ENCODE measurements around the gene FAM241A.
"Not testable (repeated sequence)": the region's sequence is repeated elsewhere in the genome, so short reads cannot be mapped to it uniquely, and the experiment has no call there.

FAM241A gene

DNA sequence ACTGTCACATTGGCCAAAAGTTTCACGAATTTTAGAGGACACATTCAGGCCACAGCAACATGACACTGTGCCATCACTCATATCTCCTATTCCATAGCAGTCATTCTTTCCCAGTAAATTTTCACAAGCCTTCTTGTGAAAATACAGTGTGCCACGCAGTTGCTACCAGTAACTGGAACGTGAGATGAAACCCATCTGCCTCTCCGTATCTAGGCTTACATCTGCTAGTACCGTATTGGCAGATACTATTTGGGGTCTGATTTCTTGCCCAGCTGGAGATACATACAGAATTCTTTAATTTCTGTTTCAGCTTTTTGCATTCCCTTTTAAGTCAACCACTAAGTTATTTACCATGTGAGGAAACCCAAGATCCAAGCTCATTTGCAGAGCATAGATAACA is 8.7 kb upstream of the FAM241A start:
- in situ Hi-C loops (cut with MboI; ENCODE audit: low sequenced_read_pairs): no loop called here

DNA sequence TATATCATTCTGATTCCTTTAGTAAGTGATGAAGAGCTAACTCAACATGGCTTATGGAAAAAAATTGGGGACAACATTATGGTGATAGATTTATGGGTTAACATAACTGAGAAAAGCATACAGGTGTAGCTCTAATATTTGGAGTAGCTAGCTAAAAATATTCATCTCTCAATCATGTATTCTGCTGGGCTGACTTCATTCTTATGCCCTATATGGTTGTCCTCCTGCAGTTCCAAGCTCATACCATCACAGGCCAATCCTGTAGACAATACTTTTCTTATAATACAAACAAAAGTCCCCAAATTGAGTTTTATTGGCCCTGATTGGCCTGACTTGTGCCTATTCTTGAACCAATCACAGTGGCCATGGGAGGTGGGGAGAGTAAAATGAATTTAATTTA is 6.7 kb upstream of the FAM241A start:
- in situ Hi-C loops (cut with MboI; ENCODE audit: low sequenced_read_pairs): no loop called here

DNA sequence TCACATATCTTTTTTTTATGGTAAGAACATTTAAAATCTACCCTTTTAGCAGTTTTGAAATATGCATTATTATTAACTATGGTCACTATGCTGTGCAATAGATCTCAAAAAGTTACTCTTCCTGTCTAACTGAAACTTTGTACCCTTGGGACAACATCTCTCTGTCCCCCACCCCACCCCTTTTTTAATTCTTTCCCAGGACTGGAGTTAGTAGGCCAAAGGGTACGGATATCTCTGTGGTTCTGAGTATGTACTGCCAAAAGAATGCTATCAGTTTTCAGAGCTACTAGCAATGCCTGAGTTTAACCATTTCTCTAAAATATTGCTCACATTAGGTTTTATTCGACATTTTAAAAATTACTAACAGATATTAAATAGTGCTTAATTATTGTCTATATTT is 4.7 kb upstream of the FAM241A start:
- in situ Hi-C loops (cut with MboI; ENCODE audit: low sequenced_read_pairs): no loop called here

DNA sequence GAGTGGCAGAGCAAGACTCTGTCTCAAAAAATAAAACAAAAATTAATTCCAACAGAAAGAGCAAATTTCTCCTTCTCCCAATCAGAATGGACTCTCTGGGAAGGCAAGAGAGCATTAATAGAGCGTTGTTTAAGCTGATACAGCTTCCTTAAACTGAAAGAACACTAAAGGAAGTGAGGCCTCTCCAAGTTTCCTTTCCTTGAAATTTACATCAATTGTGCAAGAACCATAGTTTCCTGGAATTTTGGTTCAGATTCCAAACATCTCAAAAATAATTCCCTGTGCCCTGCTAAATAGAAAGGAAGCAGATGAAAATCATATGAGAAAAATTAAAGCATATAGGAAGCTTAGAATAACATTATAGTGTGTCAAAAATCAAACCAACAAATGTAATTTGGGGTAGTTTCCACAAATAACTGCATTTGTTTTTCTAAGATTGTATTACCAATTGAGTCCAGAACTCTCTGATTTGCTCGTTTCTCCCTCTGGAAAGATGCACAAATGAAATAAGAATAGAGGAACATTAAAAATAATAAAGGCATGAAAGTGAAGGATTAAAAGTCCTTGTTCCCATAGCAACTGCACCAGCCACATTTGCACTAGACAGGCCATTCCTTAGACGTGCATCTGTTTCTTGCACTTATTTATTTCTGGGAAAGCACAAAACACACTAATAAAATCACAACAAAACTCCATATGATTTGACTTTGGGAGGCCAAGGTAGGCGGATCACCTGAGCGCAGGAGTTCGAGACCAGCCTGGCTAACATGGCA is 3.7 kb upstream of the FAM241A start:
- in situ Hi-C loops (cut with MboI; ENCODE audit: low sequenced_read_pairs): no loop called here

DNA sequence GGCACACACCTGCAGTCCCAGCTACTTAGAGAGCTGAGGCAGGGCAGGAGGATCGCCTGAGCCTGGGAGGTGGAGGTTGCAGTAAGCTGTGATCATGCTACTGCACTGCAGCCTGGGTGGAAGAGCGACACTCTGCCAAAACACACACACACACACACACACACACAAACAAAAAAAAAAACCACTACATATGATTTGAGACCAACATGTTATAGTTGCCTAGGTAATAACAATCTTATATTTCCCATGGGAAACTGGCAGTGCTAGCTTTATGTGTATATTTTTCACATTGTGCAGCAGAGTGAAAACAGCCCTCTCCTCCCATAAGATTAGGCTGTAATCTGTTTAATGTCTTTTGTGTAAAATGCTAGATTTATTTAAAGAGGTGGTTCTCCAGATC is 3.1 kb upstream of the FAM241A start:
- in situ Hi-C loops (cut with MboI; ENCODE audit: low sequenced_read_pairs): no loop called here

DNA sequence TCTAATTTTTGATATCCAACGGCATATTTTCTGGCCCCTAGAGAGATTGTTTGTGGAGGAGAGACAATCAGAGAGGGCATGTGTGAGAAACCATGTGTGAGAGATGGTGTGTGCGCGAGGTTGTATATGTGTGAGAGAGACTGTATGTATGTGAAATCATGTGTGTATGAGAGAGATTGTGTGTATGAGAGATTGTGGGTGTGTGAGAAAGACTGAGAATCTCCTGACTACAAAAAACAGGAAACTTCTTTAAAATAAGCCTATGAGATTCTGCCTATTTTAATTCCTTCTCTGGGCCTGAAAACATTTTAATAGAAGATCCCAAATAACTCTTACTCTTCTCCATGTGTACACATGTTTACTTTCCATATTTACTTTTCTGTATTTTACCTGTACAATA is 1.5 kb upstream of the FAM241A start:
- in situ Hi-C loops (cut with MboI; ENCODE audit: low sequenced_read_pairs): no loop called here

DNA sequence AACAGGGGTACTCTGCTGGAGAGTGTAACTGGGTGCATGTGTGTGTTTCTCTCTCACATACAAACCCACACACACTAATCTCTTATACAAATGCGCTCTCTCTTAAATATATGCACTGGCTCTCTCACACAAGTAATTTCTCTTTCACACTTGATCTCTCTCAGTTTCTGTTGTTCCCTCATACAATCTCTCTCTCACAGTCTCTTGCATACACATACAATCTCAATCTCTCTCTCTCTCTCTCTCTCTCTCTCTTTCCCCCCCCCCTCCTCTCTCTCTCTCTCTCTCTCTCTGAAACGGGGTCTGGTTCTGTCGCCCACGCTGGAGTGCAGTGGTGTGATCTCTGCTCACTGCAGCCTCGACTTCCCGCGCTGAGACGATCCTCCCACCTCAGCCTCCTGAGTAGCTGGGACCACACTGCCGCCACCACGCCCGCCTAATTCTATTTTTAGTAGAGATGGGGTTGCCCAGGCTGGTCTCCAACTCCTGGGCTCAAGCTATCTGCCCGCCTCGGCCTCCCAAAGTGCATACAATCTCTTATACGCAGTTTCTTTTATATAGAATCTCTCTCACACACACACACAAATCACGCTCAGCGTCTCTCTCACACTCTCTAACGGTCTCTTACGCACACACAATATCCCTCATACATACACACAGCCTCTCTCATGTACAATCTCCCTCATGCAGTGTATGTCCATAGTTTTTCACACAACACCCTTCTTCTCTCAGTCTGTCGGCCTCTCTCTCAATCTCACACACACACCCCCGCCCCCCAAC is 518 bp upstream of the FAM241A start:
- in situ Hi-C loops (cut with MboI; ENCODE audit: low sequenced_read_pairs): no loop called here

DNA sequence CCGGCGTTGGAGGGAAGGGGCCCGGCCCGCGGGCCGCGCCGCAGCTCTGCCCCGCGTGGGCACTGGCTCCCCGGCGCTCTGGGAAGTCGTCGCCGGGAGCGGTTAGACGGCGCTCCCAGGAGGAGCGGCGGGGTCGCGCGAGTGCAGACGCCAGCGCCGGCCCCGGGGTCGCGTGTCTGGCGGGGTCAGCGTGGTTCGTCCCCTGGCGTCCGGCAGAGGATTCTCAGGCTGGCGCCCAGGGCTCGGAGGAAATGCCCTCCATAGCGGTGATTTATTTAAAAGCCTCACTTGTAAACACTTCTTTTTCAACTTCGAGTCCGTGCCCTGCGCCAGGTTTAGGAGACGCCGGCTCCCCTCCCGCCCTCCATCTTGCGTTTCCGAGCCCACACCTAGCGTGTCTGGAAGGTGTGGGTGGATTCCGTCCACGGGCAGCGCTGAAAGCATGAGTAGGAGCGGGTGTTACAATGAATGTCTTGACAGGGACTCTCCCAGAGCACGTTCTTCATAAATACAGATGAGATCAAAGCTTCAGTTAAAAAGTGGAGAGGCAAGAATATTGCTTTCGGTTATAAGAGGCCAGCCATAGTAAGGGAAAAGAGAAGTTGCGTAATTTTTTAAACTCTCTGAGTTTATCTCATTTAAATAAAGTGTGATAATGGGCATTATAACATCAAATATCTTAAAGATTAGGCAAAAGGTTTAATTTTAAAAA is 692 bp downstream of the FAM241A start:
- in situ Hi-C loops (cut with MboI; ENCODE audit: low sequenced_read_pairs): no loop called here

DNA sequence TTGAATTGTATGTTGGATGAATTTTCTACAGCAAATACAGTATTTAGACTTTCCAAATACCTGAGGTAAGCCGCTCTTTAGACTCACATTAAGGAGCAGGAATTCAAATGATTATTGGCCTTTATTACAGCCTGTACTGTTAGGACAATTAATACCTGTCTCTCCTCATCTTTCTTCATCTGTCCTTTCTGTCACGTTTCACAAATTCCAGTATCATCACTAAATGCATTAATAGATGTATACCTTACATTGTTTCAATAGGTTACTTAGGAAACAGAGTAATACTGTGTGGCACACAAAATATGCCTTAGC is 1.2 kb downstream of the FAM241A start:
- in situ Hi-C loops (cut with MboI; ENCODE audit: low sequenced_read_pairs): no loop called here

DNA sequence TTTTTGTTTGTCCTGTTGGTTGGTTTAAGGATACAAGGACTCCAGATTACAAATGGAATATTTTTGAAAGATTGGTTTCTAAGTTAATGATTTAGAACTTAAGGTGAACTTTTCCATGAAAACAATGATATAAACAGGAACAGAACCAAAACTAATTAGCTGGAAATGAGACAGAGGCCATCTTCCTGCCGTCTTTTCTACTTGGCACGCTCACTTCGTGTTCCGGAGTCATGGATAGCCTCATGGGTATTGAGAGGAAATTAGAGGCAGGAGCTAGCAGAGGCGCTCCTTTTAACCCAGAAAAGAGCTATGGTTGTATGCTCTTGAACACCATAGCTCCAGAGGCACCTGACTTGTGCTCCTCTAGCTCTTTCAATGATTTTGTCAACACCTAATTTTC is 2.4 kb downstream of the FAM241A start:
- in situ Hi-C loops (cut with MboI; ENCODE audit: low sequenced_read_pairs): no loop called here

DNA sequence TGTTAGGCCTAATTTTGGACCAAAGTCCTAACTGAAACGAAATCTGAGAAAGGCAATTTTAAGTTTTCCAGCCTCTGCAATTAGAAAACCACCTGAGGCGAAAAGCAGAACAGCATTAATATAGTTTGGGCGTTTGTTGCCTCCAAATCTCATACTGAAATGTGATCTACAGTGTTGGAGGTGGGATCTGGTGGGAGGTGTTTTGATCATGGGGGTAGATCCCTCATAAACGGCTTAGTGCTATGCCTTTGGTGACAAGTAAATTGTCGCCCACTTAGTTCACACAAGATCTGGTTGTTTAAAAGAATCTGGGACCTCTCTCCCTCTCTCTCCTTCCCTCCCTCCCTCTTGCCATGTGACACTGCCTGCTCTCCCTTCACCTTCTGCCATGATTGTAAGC is 5.7 kb downstream of the FAM241A start:
- in situ Hi-C loops (cut with MboI; ENCODE audit: low sequenced_read_pairs): no loop called here

DNA sequence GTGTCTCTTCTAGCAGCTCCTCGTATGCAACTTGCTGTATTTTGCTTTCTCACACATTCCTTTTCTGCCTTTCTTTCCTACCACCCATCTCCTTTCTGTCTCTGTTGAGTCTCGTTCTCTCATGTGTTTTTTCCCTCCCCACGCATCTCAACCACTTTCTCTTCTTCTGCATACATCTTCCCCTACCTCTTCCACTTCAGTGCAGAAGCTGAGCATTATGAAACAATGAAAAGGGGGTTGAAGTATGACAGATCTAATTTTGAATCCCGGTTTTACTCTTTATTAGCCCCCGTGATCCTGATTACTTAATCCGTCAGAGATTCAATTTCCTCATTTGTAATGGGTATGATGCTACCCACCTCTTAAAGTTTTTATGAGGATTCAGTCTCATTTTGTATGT is 7.3 kb downstream of the FAM241A start:
- in situ Hi-C loops (cut with MboI; ENCODE audit: low sequenced_read_pairs): no loop called here

DNA sequence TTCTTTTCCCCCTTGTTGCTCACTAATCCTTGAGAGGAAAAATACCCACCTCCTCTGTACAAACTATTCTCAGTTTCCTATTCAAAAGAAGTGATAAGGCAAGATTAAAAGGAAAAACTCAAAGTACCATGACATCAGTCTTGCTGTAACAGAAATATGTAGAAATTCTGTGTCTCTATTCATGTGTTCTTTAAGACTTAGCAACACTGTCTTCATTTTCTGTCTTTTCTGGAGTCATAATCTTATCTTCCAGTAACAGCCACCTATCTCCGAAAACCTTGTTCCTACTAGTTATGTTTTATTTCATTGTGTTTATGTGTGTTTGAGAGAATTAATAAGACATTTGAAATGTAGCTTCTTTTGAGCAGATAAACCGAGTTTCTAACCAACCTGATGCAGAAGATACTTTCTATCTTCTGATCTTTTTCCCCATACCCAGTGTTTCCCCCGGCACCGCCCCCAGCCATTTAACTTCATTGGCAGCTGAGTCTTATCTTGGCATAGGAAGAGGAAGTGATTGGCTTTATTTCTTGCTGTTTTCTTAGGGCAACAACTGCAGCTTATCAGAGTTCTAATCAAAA is 8.0 kb downstream of the FAM241A start:
- in situ Hi-C loops (cut with MboI; ENCODE audit: low sequenced_read_pairs): no loop called here

DNA sequence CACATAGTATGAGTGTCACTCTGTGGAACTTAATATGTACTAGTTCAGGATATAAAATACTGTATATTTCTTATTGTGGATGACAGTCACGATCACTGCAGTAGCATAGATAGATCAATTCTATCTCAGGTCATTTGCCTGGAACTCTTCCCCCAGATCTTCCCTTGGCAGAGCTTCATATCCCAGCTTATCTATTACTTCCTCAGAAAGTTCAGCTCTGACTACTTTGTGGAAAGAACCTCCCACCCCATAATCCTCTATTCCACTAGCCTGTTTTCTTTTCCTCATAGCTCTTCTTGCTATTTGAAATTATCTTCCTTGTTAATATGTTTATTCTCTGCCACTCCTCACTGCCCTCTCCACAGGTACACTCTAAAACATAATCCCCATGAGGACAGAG is 10.9 kb downstream of the FAM241A start:
- in situ Hi-C loops (cut with MboI; ENCODE audit: low sequenced_read_pairs): no loop called here

DNA sequence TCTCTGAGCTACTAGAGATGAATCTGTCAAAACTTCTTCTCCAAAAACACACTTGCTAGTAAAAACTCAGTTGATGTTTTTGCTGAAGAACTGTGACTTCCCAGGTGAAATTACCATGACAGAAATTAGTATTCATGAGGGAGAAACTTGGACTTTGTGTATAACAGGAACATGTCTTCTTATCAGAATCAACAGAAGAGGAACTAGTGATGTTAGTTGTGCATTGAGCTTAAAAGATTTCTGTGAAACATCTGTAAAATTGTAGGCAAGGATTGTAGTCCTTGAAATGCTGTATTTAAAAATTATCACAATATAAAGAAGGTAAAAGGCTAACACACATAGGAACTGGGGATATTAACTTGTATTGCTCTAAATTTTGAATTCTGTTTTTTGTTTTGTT is 11.3 kb downstream of the FAM241A start:
- in situ Hi-C loops (cut with MboI; ENCODE audit: low sequenced_read_pairs): no loop called here

DNA sequence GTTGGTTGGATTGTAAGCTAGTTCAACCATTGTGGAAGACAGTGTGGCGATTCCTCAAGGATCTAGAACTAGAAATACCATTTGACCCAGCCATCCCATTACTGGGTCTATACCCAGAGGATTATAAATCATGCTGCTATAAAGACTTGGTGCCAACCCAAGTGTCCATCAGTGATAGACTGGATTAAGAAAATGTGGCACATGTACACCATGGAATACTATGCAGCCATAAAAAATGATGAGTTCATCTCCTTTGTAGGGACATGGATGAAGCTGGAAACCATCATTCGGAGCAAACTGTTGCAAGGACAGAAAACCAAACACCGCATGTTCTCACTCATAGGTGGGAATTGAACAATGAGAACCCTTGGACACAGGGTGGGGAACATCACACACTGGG is 18.5 kb downstream of the FAM241A start:
- in situ Hi-C loops (cut with MboI; ENCODE audit: low sequenced_read_pairs): not testable (repeated sequence)

DNA sequence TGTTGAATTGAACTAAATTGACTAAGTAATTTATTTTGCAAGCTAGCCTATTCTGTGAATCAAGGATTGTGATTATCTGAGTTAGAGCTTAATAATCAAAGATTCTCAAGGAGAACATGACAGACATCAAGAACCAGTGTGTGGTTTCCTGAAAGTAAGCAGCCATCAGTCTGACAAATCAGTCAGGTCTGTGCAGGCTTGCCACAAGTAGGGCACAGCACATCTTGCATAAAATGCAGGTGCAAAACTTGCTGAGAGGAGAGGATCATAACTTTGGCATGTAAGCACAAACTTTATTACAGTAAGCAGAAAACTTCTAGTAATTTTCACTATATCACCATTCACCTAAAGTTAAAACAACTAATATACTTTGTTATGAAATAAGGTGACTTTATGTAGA is 22.5 kb downstream of the FAM241A start:
- in situ Hi-C loops (cut with MboI; ENCODE audit: low sequenced_read_pairs): no loop called here

DNA sequence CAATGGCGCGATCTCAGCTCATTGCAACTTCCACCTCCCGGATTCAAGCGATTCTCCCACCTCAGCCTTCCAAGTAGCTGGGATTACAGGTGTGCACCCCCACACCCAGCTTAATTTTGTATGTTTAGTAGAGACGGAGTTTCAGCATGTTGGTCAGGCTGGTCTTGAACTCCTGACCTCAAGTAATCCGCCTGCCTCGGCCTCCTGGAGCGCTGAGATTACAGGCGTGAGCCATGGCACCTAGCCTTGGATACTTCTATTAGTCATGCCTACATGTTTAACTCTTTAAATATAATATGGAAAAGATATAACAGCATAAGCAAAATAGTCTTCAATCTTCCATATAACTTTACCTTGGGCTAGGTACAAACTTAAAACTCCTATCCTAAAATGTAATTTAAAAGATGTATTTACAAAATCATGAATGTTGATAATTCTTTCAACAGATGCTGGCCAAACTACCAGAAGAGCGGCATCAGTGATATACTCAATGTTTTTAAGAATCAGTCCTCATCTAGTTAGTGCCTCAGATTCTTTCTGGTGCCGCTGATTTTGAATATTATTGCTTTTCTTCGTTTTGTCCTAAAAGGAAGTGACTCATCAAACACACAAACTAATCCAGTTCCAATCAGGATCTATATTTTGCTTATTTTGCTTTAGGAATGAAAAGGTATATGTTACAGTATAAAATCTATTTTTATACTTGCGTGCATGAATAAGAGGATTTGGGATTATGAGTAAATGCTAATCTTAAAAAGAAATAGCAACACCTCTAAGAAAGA is 23.7 kb downstream of the FAM241A start:
- in situ Hi-C loops (cut with MboI; ENCODE audit: low sequenced_read_pairs): no loop called here

DNA sequence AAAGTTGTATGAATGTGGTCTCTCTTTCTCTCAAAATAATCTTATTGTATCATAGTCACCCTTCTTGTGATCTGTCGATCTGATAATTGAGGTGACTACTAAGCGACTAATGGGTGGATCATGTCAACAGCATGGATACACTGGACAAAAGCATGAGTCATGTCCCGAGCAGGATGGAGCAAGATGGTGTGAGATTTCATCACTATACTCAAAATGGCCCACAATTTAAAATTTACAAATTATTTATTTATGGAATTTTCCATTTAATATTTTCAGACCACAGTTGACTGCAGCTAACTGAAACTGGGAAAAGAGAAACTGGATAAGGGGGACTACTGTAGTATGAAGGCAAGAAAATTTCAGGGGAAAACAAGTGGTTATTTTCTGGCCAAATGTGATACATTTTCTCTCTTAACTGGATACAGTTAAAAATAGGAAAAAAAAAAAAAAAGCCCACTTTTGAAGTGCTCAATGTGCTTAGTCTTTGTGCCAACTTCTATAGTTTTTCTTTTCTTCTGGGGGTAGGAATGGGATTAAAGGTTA is 25.3 kb downstream of the FAM241A start:
- in situ Hi-C loops (cut with MboI; ENCODE audit: low sequenced_read_pairs): no loop called here

DNA sequence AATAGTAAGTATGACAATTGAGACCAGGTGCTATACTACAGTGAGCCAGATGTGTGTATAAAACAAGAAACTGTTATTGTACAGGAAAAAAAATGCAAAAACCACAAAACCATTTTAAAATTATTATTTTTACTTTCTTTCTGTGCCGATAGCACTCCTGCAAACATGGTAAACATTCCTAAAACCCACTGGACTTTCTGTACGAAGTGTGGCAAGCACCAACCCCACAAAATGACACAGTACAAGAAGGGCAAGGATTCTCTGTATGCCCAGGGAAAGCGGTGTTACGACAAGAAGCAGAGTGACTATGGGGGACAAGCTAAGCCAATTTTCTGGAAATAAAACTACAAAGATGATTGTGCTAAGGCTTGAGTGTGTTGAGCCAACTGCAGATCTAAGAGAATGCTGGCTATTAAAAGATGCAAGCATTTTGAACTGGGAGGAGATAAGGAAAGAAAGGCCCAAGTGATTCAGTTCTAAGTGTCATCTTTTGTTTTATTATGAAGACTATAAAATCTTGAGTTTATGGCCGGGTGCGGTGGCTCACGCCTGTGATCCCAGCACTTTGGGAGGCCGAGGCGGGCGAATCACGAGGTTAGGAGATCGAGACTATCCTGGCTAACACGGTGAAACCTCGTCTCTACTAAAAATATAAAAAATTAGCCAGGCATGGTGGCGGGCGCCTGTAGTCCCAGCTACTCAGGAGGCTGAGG is 26.0 kb downstream of the FAM241A start:
- in situ Hi-C loops (cut with MboI; ENCODE audit: low sequenced_read_pairs): not testable (repeated sequence)

All from HL-60/S4 treated with phorbol 12-myristate 13-acetate at 8.2 ng/mL for 4 days and 3 days (cell line).